ENCODE data around the gene RCSD1.

RCSD1 gene

DNA sequence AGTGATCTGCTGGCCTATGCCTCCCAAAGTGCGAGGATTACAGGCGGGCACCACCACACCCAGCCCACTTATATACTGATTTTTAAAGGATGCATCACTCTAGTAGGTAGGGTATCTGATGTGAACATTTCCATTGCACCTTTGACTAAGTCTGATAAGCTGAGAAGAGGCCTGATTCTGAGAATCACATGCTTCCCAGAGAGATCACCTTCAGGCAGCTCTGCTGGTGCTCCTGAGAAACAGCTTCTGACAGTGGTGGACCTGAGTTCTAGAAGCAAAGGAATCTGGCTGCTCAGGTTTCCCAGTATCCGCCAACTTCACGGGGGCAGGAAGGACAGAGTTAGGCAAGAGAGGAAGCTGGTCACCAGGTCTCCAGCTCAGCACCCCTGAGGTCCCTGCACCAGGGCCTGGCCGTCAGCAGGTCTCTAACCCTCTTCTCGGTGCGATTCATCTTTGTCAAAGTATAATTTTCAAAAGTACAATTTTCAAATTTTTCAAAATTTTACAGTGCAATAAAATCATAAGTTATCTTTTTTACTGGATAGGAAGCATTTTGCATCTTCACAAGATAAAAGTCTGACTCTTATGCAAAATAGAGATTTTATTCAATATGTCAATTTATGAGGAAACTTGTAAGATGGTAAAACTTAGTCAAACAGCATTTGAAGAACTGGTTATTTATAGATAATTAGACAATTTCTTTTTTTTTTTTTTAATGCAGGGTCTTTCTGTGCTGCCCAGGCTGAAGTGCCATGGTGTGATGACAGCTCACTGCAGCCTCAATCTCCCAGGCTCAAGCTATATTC is 65.9 kb downstream of the RCSD1 start:
- TF ChIP-seq, protein P1, sequence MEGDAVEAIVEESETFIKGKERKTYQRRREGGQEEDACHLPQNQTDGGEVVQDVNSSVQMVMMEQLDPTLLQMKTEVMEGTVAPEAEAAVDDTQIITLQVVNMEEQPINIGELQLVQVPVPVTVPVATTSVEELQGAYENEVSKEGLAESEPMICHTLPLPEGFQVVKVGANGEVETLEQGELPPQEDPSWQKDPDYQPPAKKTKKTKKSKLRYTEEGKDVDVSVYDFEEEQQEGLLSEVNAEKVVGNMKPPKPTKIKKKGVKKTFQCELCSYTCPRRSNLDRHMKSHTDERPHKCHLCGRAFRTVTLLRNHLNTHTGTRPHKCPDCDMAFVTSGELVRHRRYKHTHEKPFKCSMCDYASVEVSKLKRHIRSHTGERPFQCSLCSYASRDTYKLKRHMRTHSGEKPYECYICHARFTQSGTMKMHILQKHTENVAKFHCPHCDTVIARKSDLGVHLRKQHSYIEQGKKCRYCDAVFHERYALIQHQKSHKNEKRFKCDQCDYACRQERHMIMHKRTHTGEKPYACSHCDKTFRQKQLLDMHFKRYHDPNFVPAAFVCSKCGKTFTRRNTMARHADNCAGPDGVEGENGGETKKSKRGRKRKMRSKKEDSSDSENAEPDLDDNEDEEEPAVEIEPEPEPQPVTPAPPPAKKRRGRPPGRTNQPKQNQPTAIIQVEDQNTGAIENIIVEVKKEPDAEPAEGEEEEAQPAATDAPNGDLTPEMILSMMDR (IDR thresholded peaks at IDR 0.05; ENCODE audit: insufficient read depth, low read length, poor library complexity, severe bottlenecking), result no peak
- Histone ChIP-seq H3K4me3 (replicated peaks; ENCODE audit: low read depth, low read length) (no peak overlapping the region), H3K36me3 (ENCODE audit: control insufficient read depth, insufficient read depth, low read length) (peaks cover 46% of the 10 kb centered on the region), H3K27me3 (replicated peaks; ENCODE audit: control insufficient read depth, insufficient read depth, low read length) (no peaks in the 10 kb centered on the region)
- no peak for DNase-seq (ENCODE audit: extremely low read depth, insufficient read length)

DNA sequence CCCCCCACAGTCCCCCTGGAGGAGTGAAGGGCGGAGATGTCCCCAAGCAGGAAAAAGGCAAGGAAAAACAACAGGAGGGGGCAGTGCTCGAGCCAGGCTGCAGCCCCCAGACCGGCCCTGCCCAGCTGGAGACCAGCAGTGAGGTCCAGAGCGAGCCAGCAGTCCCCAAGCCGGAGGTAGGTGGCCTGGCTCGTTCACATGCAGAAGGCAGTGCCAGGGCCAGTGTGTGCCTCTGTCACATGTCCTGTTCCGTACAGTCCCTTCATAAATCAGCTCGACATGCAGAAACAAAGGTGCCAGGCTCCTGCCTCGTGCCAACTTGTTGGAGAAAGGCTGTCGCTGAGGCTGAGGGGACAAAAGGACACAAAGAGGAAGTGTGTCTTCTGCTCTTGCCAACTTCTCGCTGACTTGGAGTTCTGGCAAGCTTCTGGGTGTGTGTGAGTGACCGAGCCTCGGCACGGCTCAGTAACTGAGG is 67.7 kb downstream of the RCSD1 start:
- Histone ChIP-seq H3K27me3 (replicated peaks; ENCODE audit: control insufficient read depth, insufficient read depth, low read length) (no peaks in the 10 kb centered on the region), H3K36me3 (ENCODE audit: control insufficient read depth, insufficient read depth, low read length) (peaks cover 46% of the 10 kb centered on the region), H3K4me3 (replicated peaks; ENCODE audit: low read depth, low read length) (no peak overlapping the region)
- no peak for DNase-seq (ENCODE audit: extremely low read depth, insufficient read length)
- TF ChIP-seq, protein P1 (IDR thresholded peaks at IDR 0.05; ENCODE audit: insufficient read depth, low read length, poor library complexity, severe bottlenecking), result no peak

DNA sequence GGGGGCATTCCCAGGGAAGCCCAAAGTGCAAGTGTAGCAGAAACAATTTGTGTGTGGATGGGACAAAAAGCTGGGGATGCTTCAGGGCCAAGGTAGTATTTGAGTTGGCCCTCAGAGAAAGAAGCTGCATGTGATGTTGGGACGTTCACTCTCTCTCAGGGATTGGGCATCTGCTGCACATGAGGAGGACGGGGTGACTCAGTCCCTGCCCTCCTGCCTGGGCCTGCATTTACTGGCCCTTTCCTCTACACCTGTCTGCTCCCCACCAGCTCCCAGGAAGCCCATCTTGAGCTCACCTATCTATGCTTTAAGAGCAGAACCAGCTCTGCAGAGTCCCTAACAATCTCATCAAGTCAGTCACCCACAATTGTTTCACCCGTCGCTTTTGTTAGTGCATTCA is 68.3 kb downstream of the RCSD1 start:
- no peak for DNase-seq (ENCODE audit: extremely low read depth, insufficient read length)
- Histone ChIP-seq H3K4me3 (replicated peaks; ENCODE audit: low read depth, low read length) (no peak overlapping the region), H3K27me3 (replicated peaks; ENCODE audit: control insufficient read depth, insufficient read depth, low read length) (no peaks in the 10 kb centered on the region), H3K36me3 (ENCODE audit: control insufficient read depth, insufficient read depth, low read length) (peaks cover 46% of the 10 kb centered on the region)
- TF ChIP-seq, protein P1 (IDR thresholded peaks at IDR 0.05; ENCODE audit: insufficient read depth, low read length, poor library complexity, severe bottlenecking), result no peak

DNA sequence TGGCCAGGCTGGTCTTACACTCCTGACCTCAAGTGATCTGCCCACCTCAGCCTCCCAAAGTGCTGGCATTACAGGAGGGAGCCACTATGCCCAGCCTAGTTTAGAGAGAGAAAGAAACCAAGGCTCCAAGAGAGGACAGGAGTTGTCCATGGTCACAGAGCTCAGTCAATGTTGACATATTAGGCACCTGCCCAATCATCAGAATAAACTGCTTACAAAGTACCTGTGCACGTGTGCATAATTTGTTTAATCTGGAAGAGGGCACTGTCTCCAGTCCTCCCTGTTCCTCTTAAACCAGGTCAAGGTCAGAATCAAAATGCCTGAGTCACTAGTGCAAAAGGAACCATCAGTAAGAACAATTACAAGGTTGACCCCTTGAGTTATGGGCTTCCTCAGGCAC is 71.5 kb downstream of the RCSD1 start:
- no peak for DNase-seq (ENCODE audit: extremely low read depth, insufficient read length)
- H3K27me3 ChIP-seq (replicated peaks; ENCODE audit: control insufficient read depth, insufficient read depth, low read length), result no peaks in the 10 kb centered on the region
- TF ChIP-seq, protein P1 (IDR thresholded peaks at IDR 0.05; ENCODE audit: insufficient read depth, low read length, poor library complexity, severe bottlenecking), result no peak
- H3K4me3 ChIP-seq (replicated peaks; ENCODE audit: low read depth, low read length), result no peak overlapping the region
- peaks cover 40% of the 10 kb centered on the region for H3K36me3 ChIP-seq (ENCODE audit: control insufficient read depth, insufficient read depth, low read length)

DNA sequence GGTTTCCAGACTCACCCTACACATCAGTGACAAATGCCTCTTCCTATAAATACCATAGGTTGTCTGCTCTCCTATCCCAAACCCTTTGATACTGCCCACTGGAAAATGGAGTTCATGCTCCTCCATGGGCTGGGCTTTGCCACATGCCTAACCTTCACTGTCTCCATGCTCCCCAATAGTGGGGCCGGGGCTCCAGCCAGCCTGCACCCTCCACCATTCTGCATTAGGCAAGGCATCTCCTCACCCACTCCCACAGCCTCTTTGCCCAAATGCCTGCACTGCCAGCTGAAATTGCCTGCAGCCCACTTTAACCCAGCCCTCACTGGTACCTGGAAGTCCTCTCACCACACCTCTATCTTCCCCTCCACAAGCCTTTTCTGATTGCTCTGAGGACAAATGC is 73.5 kb downstream of the RCSD1 start:
- peaks cover 27% of the 10 kb centered on the region for H3K36me3 ChIP-seq (ENCODE audit: control insufficient read depth, insufficient read depth, low read length)
- no peaks in the 10 kb centered on the region for H3K27me3 ChIP-seq (replicated peaks; ENCODE audit: control insufficient read depth, insufficient read depth, low read length)
- no peak for DNase-seq (ENCODE audit: extremely low read depth, insufficient read length)
- H3K4me3 ChIP-seq (replicated peaks; ENCODE audit: low read depth, low read length), result no peak overlapping the region
- TF ChIP-seq, protein P1 (IDR thresholded peaks at IDR 0.05; ENCODE audit: insufficient read depth, low read length, poor library complexity, severe bottlenecking), result no peak
